Activated naive CD8-positive, alpha-beta T cell treated with anti-CD3 and anti-CD28 coated beads, Interleukin-2, amount 50 U/mL, for 24 hours (primary cell): ENCODE results near the gene SRPK2.

ENCODE experiments used
- ATAC-seq: fragments of 150-1000 bp; cut with Tn5 transposase; one replicate; pipeline ENCODE4 v1.10.0; 2021
- DNase-seq: peaks from one replicate; pipeline ENCODE4 v3.0.0; 2021
- H3K27ac Mint-ChIP-seq: one replicate; pipeline ENCODE4 v1.8.0; 2021; ENCODE audit warnings: mild to moderate bottlenecking, mixed read lengths
- H3K27me3 Mint-ChIP-seq: one replicate; pipeline ENCODE4 v1.8.0; 2021; ENCODE audit warnings: mixed read lengths
- H3K36me3 Mint-ChIP-seq: one replicate; pipeline ENCODE4 v1.8.0; 2021; ENCODE audit warnings: low read depth, mixed read lengths
- H3K4me1 Mint-ChIP-seq: one replicate; pipeline ENCODE4 v1.8.0; 2021; ENCODE audit warnings: mixed read lengths
- H3K4me3 Mint-ChIP-seq: one replicate; pipeline ENCODE4 v1.8.0; 2021; ENCODE audit warnings: mild to moderate bottlenecking, moderate library complexity, mixed read lengths
- H3K9me3 Mint-ChIP-seq: one replicate; pipeline ENCODE4 v1.8.0; 2021; ENCODE audit warnings: mixed read lengths

SRPK2 gene

GRCh38 chr7:105122619-105123018, 266.1 kb downstream of the SRPK2 start:
- Mint-ChIP-seq H3K27me3 (no peaks in the 10 kb centered on the region), H3K4me3 (no peak overlapping the region), H3K27ac (no peak overlapping the region), H3K9me3 (no peaks in the 10 kb centered on the region), H3K4me1 (peaks cover 32% of the 10 kb centered on the region), H3K36me3 (peaks cover 9% of the 10 kb centered on the region)
- DNase-seq (no peak), ATAC-seq (no peak)

GRCh38 chr7:105118612-105119600, 269.8 kb downstream of the SRPK2 start:
- ATAC-seq: peak; percentile 43
- Mint-ChIP-seq H3K9me3 (no peaks in the 10 kb centered on the region), H3K27ac (no peak overlapping the region), H3K36me3 (peaks cover 29% of the 10 kb centered on the region), H3K27me3 (no peaks in the 10 kb centered on the region), H3K4me3 (no peak overlapping the region), H3K4me1 (peaks cover 19% of the 10 kb centered on the region)
- no peak for DNase-seq

GRCh38 chr7:105112440-105113418, 276.0 kb downstream of the SRPK2 start:
- Mint-ChIP-seq H3K4me3 (no peak overlapping the region), H3K4me1 (peaks cover 2% of the 10 kb centered on the region), H3K9me3 (no peaks in the 10 kb centered on the region), H3K36me3 (peaks cover 69% of the 10 kb centered on the region), H3K27ac (peak overlapping the region; percentile 63), H3K27me3 (no peaks in the 10 kb centered on the region)
- ATAC-seq (no peak), DNase-seq (no peak)

GRCh38 chr7:105107458-105107857, 281.3 kb downstream of the SRPK2 start:
- ATAC-seq (no peak), DNase-seq (no peak)
- no peak overlapping the region for H3K4me3 Mint-ChIP-seq
- no peaks in the 10 kb centered on the region for H3K27me3 Mint-ChIP-seq
- H3K4me1 Mint-ChIP-seq: peaks cover 18% of the 10 kb centered on the region
- H3K9me3 Mint-ChIP-seq: no peaks in the 10 kb centered on the region
- peaks cover 74% of the 10 kb centered on the region for H3K36me3 Mint-ChIP-seq
- H3K27ac Mint-ChIP-seq: peak overlapping the region; percentile 42

- Mint-ChIP-seq H3K27ac (peak overlapping the region; percentile 76), H3K27me3 (no peaks in the 10 kb centered on the region), H3K36me3 (peaks cover 65% of the 10 kb centered on the region), H3K4me3 (no peak overlapping the region), H3K9me3 (no peaks in the 10 kb centered on the region), H3K4me1 (peaks cover 19% of the 10 kb centered on the region)
- DNase-seq (no peak), ATAC-seq (no peak)
These were observed 282.2 kb downstream of the SRPK2 start for GRCh38 chr7:105106473-105106872.

- no peak for ATAC-seq
- no peaks in the 10 kb centered on the region for H3K9me3 Mint-ChIP-seq
- no peak for DNase-seq
- peaks cover 27% of the 10 kb centered on the region for H3K4me1 Mint-ChIP-seq
- H3K36me3 Mint-ChIP-seq: peaks cover 65% of the 10 kb centered on the region
- peak overlapping the region; percentile 29 for H3K27ac Mint-ChIP-seq
- H3K4me3 Mint-ChIP-seq: no peak overlapping the region
- no peaks in the 10 kb centered on the region for H3K27me3 Mint-ChIP-seq
These were observed 283.1 kb downstream of the SRPK2 start for GRCh38 chr7:105105579-105105978.

GRCh38 chr7:105102557-105103352, 286.0 kb downstream of the SRPK2 start:
- Mint-ChIP-seq H3K4me1 (peaks cover 55% of the 10 kb centered on the region), H3K27ac (peak overlapping the region; percentile 57), H3K36me3 (peaks cover 60% of the 10 kb centered on the region), H3K9me3 (no peaks in the 10 kb centered on the region), H3K4me3 (no peak overlapping the region), H3K27me3 (no peaks in the 10 kb centered on the region)
- ATAC-seq: no peak
- DNase-seq: no peak

- DNase-seq (no peak), ATAC-seq (no peak)
- no peak overlapping the region for H3K4me3 Mint-ChIP-seq
- H3K27me3 Mint-ChIP-seq: no peaks in the 10 kb centered on the region
- H3K4me1 Mint-ChIP-seq: peaks cover 62% of the 10 kb centered on the region
- peaks cover 57% of the 10 kb centered on the region for H3K36me3 Mint-ChIP-seq
- no peaks in the 10 kb centered on the region for H3K9me3 Mint-ChIP-seq
- peak overlapping the region; percentile 62 for H3K27ac Mint-ChIP-seq
These were observed 286.9 kb downstream of the SRPK2 start for GRCh38 chr7:105101864-105102263.

GRCh38 chr7:105098863-105099515, 289.7 kb downstream of the SRPK2 start:
- Mint-ChIP-seq H3K9me3 (no peaks in the 10 kb centered on the region), H3K27me3 (no peaks in the 10 kb centered on the region), H3K4me1 (peaks cover 69% of the 10 kb centered on the region), H3K4me3 (peak overlapping the region; percentile 27), H3K36me3 (peaks cover 51% of the 10 kb centered on the region), H3K27ac (peak overlapping the region; percentile 83)
- peak; percentile 95 for ATAC-seq
- no peak for DNase-seq

GRCh38 chr7:105097619-105098018, 291.1 kb downstream of the SRPK2 start:
- peaks cover 50% of the 10 kb centered on the region for H3K36me3 Mint-ChIP-seq
- DNase-seq: no peak

GRCh38 chr7:105096306-105096705, 292.4 kb downstream of the SRPK2 start:
- Mint-ChIP-seq H3K27me3 (no peaks in the 10 kb centered on the region), H3K36me3 (peaks cover 57% of the 10 kb centered on the region), H3K9me3 (no peaks in the 10 kb centered on the region), H3K27ac (peak overlapping the region; percentile 62), H3K4me1 (peaks cover 56% of the 10 kb centered on the region), H3K4me3 (no peak overlapping the region)
- DNase-seq: no peak
- no peak for ATAC-seq

More at GRCh38 chr7:105097619-105098018, 291.1 kb downstream of the SRPK2 start:
- Mint-ChIP-seq H3K9me3 (no peaks in the 10 kb centered on the region), H3K27me3 (no peaks in the 10 kb centered on the region), H3K4me1 (peaks cover 61% of the 10 kb centered on the region), H3K4me3 (no peak overlapping the region), H3K27ac (peak overlapping the region; percentile 50)
- ATAC-seq: no peak

- Mint-ChIP-seq H3K27ac (no peak overlapping the region), H3K4me1 (peaks cover 44% of the 10 kb centered on the region), H3K27me3 (no peaks in the 10 kb centered on the region), H3K4me3 (no peak overlapping the region), H3K9me3 (no peaks in the 10 kb centered on the region), H3K36me3 (peaks cover 53% of the 10 kb centered on the region)
- no peak for ATAC-seq
- DNase-seq: no peak
These were observed 293.8 kb downstream of the SRPK2 start for GRCh38 chr7:105094966-105095365.

GRCh38 chr7:105088456-105088855, 300.3 kb downstream of the SRPK2 start:
- no peak for ATAC-seq
- peaks cover 23% of the 10 kb centered on the region for H3K4me1 Mint-ChIP-seq
- H3K27ac Mint-ChIP-seq: peak overlapping the region; percentile 50

More at GRCh38 chr7:105088456-105088855, 300.3 kb downstream of the SRPK2 start:
- peaks cover 56% of the 10 kb centered on the region for H3K36me3 Mint-ChIP-seq
- H3K27me3 Mint-ChIP-seq: no peaks in the 10 kb centered on the region
- H3K4me3 Mint-ChIP-seq: no peak overlapping the region
- H3K9me3 Mint-ChIP-seq: no peaks in the 10 kb centered on the region
- no peak for DNase-seq
